Progenitor cell of endocrine pancreas (in vitro differentiated cells): ENCODE measurements around the gene CRYBA4. TPM values are rescaled to one million over a fixed set of nuclear protein-coding genes. Genes with fewer than 3 reads are reported as not detected.
"Not testable (repeated sequence)": the region's sequence is repeated elsewhere in the genome, so short reads cannot be mapped to it uniquely, and the experiment has no call there.

ENCODE experiments used
- DNase-seq: peaks from one replicate; pipeline ENCODE4 v3.0.0; 2021; ENCODE audit warnings: low spot score; ENCODE audit not compliant: unreplicated experiment
- H3K27ac Mint-ChIP-seq: 2 replicates; pipeline ENCODE4 v1.8.0; 2021; ENCODE audit warnings: mild to moderate bottlenecking, moderate library complexity, mixed read lengths
- H3K27me3 Mint-ChIP-seq: 2 replicates; pipeline ENCODE4 v1.8.0; 2021; ENCODE audit warnings: mixed read lengths
- H3K36me3 Mint-ChIP-seq: 2 replicates; pipeline ENCODE4 v1.8.0; 2022; ENCODE audit warnings: mixed read lengths; ENCODE audit not compliant: insufficient read depth
- H3K4me1 Mint-ChIP-seq: 2 replicates; pipeline ENCODE4 v1.8.0; 2021; ENCODE audit warnings: low read depth, mixed read lengths
- H3K4me3 Mint-ChIP-seq: 2 replicates; pipeline ENCODE4 v1.8.0; 2021; ENCODE audit warnings: low read depth, mild to moderate bottlenecking, moderate library complexity, mixed read lengths
- H3K9me3 Mint-ChIP-seq: 2 replicates; pipeline ENCODE4 v1.8.0; 2021; ENCODE audit warnings: low read depth, mixed read lengths
- total RNA-seq: library from RNA; stranded (reverse); gene quantifications from 2 replicates; pipeline ENCODE4 v1.2.1, GENCODE V29; 2021
- TF ChIP-seq, protein P1 (sequence below): fragments of 200-600 bp; sonication (generic); IDR thresholded peaks from one replicate; pipeline ENCODE4 v1.5.0; 2021; ENCODE audit warnings: antibody characterized with exemption, mild to moderate bottlenecking; ENCODE audit not compliant: unreplicated experiment

CRYBA4 gene
- total RNA-seq, 1 donor from 2014 or later, result not detected

DNA sequence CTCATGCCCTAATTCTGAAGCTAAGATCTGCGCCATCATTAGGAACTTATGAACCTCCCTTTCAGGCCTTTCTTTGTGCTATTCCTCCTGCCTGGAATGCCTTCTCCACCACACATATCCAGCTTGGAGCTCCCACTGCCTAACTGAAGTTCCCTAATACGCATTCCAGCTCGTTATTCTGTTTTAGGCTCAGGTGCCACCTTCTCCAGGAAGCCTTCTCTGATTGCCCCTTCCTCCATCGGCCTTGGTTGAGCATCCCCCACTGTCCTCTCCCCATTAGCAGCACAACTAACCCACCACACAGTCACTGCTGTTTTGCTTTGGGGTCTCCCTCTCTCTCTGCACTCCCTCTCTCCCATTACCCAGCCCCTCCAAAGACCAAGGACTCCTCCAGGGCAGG lies 9.1 kb upstream of the CRYBA4 start:
- Mint-ChIP-seq H3K27me3 (peaks cover 54% of the 10 kb centered on the region), H3K36me3 (no peaks in the 10 kb centered on the region), H3K4me1 (no peaks in the 10 kb centered on the region), H3K9me3 (no peaks in the 10 kb centered on the region), H3K27ac (no peak overlapping the region), H3K4me3 (no peak overlapping the region)
- TF ChIP-seq, protein P1, sequence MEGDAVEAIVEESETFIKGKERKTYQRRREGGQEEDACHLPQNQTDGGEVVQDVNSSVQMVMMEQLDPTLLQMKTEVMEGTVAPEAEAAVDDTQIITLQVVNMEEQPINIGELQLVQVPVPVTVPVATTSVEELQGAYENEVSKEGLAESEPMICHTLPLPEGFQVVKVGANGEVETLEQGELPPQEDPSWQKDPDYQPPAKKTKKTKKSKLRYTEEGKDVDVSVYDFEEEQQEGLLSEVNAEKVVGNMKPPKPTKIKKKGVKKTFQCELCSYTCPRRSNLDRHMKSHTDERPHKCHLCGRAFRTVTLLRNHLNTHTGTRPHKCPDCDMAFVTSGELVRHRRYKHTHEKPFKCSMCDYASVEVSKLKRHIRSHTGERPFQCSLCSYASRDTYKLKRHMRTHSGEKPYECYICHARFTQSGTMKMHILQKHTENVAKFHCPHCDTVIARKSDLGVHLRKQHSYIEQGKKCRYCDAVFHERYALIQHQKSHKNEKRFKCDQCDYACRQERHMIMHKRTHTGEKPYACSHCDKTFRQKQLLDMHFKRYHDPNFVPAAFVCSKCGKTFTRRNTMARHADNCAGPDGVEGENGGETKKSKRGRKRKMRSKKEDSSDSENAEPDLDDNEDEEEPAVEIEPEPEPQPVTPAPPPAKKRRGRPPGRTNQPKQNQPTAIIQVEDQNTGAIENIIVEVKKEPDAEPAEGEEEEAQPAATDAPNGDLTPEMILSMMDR, result no peak
- no peak for DNase-seq

DNA sequence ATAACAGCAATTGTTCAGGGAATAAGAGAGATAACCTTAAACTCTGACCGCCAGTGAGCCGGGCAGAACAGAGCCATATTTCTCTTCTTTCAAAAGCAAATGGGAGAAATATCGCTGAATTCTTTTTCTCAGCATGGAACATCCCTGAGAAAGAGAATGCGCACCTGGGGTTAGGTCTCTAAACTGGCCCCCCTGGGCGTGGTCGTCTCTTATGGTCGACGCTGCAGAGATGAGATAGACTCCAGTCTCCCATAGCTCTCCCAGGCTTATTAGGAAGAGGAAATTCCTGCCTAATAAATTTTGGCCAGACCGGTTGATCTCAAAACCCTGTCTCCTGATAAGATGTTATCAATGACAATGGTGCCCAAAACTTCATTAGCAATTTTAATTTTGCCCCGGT lies 8.0 kb upstream of the CRYBA4 start:
- DNase-seq, H3K4me3 Mint-ChIP-seq, H3K4me1 Mint-ChIP-seq, H3K9me3 Mint-ChIP-seq, H3K27ac Mint-ChIP-seq, H3K36me3 Mint-ChIP-seq: not testable (repeated sequence)
- peaks cover 54% of the 10 kb centered on the region for H3K27me3 Mint-ChIP-seq

DNA sequence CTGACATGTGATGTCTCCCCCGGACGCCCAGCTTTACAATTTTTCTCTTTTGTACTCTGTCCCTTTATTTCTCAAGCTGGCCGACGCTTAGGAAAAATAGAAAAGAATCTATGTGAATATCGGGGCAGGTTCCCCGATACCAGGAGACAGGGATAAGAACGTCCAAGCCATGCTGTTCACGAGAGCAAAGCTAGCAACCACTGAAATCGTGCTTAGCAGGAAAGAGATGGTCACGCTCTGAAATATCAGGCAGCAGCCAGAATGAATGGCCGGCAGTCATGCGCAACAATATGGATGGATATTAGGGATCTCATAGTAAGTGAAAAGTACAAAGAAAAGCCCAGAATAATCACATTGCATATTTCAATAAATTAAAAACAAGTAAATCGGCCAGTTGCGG lies 7.4 kb upstream of the CRYBA4 start:
- TF ChIP-seq, protein P1, result no peak
- Mint-ChIP-seq H3K36me3 (no peaks in the 10 kb centered on the region), H3K4me1 (no peaks in the 10 kb centered on the region), H3K27me3 (peaks cover 53% of the 10 kb centered on the region), H3K4me3 (no peak overlapping the region), H3K9me3 (no peaks in the 10 kb centered on the region), H3K27ac (no peak overlapping the region)
- no peak for DNase-seq

DNA sequence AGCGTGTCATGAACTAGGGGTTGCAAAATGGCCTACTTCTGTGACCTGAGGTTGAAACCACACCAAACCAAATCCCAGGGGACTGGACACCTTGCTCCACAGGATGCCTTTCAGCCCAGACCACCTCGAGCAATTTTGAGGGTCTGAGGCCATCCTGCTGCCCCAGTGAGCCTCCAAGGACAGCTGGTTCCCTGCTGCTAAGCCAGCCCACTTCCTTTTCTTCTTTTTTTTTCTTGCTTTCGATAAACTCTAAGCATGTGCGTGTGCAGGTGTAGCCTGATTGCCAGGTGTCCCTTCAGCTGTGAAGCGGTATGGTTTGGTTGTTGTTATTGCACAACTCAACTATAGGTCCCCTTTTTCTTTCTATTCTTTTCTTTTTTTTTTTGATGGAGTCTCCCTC lies 6.6 kb upstream of the CRYBA4 start:
- Mint-ChIP-seq H3K36me3 (no peaks in the 10 kb centered on the region), H3K27ac (no peak overlapping the region), H3K9me3 (no peaks in the 10 kb centered on the region), H3K4me3 (no peak overlapping the region), H3K27me3 (peaks cover 49% of the 10 kb centered on the region), H3K4me1 (no peaks in the 10 kb centered on the region)
- TF ChIP-seq, protein P1, result no peak
- no peak for DNase-seq

DNA sequence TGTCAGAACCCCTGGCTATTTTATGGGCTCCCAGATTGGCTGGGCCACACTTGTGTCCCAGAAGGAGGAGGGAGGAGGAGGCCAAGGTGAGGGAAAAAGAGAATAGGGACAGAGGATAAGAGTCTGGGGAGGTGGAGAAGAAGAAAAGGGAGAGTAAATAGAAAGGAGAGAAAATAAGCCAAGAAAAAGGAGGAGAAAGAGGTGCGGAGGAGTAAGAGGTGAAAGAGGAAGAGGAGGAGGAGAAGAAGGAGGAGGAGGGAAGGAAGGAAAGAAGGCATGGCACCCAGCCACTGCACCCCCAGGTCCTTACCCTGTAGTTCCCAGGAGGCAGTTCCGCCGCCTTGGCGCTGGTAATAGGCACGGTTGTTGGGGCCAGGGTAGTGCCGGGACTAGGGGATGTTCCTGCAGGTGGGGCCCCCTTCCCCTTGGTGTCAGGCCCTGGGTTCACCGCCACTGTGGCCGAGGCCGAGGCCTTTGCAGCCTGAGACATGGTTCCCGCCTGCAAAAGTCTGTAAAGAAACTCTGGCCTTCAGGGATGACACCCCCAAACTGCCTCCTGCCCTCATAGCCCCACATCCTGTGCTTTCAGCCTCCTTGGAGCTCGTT lies 5.8 kb upstream of the CRYBA4 start:
- Mint-ChIP-seq H3K27ac (no peak overlapping the region), H3K36me3 (no peaks in the 10 kb centered on the region), H3K9me3 (no peaks in the 10 kb centered on the region), H3K27me3 (peaks cover 49% of the 10 kb centered on the region), H3K4me1 (no peaks in the 10 kb centered on the region), H3K4me3 (no peak overlapping the region)
- TF ChIP-seq, protein P1, result no peak
- no peak for DNase-seq

DNA sequence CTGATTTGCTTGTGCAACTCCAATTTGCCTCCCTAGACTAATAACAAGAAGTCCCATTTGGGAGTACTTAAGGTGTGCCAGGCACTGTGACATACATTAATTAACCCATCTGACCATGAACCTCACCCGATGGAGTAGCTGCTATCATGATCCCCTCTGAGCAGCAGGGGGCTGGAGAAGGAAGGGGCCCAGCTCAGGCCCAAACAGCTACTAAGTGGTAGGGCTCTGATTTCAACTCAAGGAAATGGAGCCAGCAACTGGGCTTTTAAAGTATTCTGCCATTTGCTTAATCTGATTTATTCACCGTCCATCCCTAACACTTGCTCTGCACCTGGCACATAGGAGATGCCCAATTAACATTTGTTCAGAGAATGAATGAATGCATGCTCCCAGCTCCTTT lies 5.1 kb upstream of the CRYBA4 start:
- no peak for DNase-seq
- TF ChIP-seq, protein P1, result no peak
- H3K36me3 Mint-ChIP-seq, result no peaks in the 10 kb centered on the region
- no peak overlapping the region for H3K4me3 Mint-ChIP-seq
- no peaks in the 10 kb centered on the region for H3K9me3 Mint-ChIP-seq
- no peak overlapping the region for H3K27ac Mint-ChIP-seq
- no peaks in the 10 kb centered on the region for H3K4me1 Mint-ChIP-seq
- H3K27me3 Mint-ChIP-seq, result peaks cover 53% of the 10 kb centered on the region
